GM19025 (cell line): ENCODE data around the gene ZNF19.

Experiments used
- ATAC-seq: cut with Tn5 transposase; IDR thresholded peaks from one replicate; pipeline ENCODE4 v1.9.1; 2021; ENCODE audit warnings: mild to moderate bottlenecking, low read depth, moderate library complexity; ENCODE audit not compliant: unreplicated experiment

ZNF19 gene

GRCh38 chr16:71448274-71448866 is 40.8 kb downstream of the ZNF19 start:
- no peak for ATAC-seq

GRCh38 chr16:71443714-71444113 is 45.4 kb downstream of the ZNF19 start:
- no peak for ATAC-seq

GRCh38 chr16:71442051-71442440 is 47.1 kb downstream of the ZNF19 start, which contains the start of gene TLE7:
Gene TLE7 (minus strand): TSS chr16:71442054. CDS start chr16:71433324, 8,730 bp downstream.
- no peak for ATAC-seq

- ATAC-seq, result no peak
Measured at GRCh38 chr16:71441348-71442050, 47.6 kb downstream of the ZNF19 start.

GRCh38 chr16:71440669-71441347 is 48.3 kb downstream of the ZNF19 start:
- ATAC-seq, result no peak

- ATAC-seq, result no peak
Measured at GRCh38 chr16:71439523-71439922, 49.6 kb downstream of the ZNF19 start.

- ATAC-seq, result no peak
Measured at GRCh38 chr16:71436473-71436872, 52.7 kb downstream of the ZNF19 start.

- ATAC-seq, result no peak
Measured at GRCh38 chr16:71432906-71433305, 56.2 kb downstream of the ZNF19 start.

GRCh38 chr16:71431991-71432390 is 57.1 kb downstream of the ZNF19 start:
- ATAC-seq, result no peak

GRCh38 chr16:71431176-71431575 is 57.9 kb downstream of the ZNF19 start:
- no peak for ATAC-seq

GRCh38 chr16:71430744-71431143 is 58.4 kb downstream of the ZNF19 start:
- no peak for ATAC-seq

- no peak for ATAC-seq
Measured at GRCh38 chr16:71429581-71429980, 59.5 kb downstream of the ZNF19 start.

GRCh38 chr16:71428883-71429282 is 60.2 kb downstream of the ZNF19 start:
- no peak for ATAC-seq

- no peak for ATAC-seq
Measured at GRCh38 chr16:71428385-71428784, 60.7 kb downstream of the ZNF19 start.

- ATAC-seq, result no peak
Measured at GRCh38 chr16:71426880-71427615, 62.1 kb downstream of the ZNF19 start.

- no peak for ATAC-seq
Measured at GRCh38 chr16:71426069-71426879, 62.9 kb downstream of the ZNF19 start.

- no peak for ATAC-seq
Measured at GRCh38 chr16:71425746-71426068, 63.4 kb downstream of the ZNF19 start.

GRCh38 chr16:71424626-71425025 is 64.5 kb downstream of the ZNF19 start:
- no peak for ATAC-seq

GRCh38 chr16:71423865-71424264 is 65.3 kb downstream of the ZNF19 start:
- no peak for ATAC-seq
